ENCODE results near the gene NPEPL1.
"Not testable (repeated sequence)": the region's sequence is repeated elsewhere in the genome, so short reads cannot be mapped to it uniquely, and the experiment has no call there.

NPEPL1 gene

DNA sequence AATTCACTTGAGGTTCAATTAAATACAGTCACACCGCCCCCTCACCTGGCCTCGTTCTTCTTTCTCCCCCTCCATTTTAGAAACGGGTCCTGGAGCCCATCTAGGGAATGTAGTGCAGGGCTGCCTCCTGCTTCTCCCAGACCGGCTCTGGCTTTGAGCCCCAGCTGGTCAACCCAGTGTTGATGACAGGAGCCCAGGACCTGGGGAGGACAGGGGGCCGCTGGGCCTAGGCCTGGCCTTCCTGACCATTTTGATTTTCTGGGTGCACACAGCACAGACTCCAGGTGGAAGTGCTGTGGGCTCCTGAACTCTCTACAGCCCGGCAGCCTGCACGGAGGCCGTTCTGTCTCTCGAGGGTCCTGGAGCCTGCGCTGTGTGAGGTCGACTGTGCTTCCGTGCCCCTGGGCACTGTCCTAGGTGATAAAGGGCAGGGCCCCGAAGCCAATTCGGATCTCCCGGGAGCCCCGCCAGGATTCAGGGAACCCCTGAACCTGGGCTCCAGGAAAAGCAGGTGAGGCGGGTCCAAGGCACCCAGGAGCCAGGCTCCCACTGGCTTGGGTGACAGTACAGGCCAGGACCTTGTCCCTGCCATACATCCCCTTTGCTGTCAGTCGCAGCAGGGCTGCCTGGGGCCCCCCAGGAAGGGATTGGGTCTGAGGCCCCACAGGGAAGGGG is 23.3 kb downstream of the NPEPL1 start:
- DNase-seq, result no peak

DNA sequence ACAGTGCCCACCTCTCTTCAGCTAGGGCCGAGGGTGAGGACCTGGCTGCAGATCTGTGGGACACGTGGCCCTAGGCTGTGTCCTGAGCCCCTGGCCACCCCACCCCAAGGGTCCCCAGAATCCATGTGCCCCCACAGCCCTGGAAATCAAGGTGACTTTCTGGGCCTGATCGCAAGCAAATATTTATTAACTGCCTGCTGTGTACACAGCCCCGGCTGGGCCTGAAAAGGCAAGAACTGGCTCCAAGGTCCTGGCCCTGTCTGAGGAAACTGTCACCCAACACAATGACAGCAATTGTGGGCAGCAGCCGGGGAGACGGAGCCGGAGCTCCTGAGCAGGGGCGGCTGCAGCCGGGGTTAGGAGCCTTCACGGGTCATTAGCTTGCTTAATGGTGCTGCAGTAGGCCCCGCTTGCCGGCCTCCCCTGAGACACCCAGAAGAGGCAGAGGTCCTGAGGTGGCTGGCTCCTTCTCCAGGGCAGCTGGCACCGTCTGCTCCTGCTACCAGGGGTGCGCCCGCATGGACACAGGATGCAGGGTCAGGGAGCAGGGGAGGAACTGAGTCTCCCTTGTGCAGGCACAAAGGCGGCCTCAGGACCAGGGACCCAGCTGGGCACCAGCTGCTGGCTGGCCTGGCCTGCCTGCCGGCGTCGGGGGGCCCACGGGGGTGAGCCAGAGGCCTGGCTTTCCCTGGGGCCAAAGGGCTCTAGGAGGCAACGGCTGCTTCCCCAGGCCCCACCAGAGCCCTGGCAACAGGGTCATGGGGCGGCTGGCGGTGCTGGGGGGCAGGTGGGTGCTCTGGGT is 24.1 kb downstream of the NPEPL1 start:
- DNase-seq, result no peak

DNA sequence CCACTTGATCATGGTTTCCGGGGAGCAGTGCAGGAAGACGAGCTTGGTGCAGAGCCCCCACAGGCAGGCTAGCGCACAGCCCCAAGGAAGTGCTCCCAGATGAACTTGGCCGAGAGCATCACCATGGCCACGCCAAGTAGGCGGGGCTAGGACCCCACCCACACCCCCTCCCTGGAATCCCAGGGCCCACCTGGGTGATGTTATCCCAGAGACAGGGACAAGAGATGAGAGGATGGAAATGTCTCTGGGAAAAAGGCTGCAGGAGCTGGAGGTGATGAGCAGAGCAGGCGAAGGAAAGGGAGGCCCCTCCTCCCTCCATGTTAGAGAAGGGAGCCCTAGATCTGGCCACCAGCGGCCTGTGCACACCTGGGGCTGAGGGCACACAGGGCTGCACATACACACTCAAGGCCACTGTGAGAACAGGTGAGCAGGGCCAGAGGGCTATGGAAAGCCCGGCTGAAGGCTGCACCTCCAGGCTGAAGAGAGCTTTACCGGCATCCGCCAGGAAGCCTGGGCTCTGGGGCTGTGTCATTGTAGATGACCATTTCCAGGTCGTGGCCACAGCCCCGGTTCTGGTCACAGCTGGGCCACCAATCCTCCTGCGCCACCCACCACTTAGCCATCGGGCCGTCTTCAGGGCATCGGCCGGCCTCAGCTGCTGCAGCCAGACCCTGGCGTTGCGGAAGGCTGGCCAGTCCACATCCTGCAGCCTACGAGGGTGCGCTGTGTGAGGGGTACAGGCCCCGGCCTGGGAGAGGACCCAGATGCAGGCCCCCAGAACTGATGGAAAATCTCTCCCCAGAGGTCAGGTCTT is 24.9 kb downstream of the NPEPL1 start:
- no peak for DNase-seq

DNA sequence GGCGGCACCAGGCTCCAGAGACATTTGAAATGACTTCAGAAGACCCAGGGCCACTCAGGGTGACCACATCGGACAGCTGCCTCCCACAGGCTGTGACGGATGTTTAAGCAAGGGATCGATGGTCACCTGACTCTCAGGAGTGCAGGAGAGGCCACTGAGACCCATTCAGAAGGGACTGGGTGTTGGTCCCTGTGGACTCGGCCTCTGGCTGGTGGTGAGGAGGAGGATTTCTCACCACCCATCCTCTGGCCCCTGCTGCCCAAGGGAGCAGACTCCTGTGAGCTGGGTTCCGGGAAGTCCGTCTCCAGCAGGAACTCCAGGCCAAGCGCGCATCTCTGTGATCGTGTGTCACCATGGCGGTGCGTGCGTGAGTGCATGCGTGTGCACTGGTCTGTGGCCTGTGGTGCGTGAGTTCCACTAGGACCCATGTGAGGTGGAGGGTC is 25.5 kb downstream of the NPEPL1 start:
- no peak for DNase-seq

DNA sequence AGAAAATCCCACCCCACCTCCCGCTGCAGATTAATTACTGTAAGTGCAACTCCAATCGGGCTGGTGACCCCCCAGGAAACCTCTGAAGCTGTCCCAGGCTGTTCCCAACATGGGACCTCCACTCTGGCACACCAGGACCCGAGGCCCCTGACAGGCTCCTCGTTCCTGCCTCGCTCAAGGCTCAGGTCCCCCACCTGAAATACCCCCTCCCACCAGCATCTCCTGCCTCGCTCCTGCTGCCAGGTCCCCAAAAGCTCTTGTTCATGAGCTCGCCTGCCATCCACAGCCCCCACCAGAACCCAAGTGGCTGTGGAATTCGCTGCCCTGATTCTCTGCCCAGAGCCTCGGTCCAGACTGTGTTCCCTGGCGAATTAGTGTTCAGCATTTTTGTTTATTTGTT is 26.1 kb downstream of the NPEPL1 start:
- no peak for DNase-seq

DNA sequence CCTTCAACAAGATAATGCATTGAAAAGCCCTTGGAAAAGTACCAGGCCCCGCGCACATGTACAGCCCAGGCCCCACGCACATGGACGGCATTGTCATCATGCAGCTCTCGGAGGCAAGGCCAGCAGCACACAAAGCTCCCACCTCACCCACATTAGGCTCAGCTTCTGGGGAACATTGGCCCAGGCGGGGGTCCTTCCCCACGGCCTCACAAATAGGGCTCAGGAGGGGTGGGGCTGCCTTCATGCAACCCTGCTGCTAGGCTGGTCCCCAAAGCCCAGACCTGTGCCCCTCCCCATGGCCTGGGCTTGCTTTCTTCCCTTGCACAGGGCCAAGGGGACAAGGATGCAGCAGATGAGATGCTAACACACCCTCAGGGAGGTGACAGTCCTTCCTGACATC is 26.7 kb downstream of the NPEPL1 start:
- no peak for DNase-seq

DNA sequence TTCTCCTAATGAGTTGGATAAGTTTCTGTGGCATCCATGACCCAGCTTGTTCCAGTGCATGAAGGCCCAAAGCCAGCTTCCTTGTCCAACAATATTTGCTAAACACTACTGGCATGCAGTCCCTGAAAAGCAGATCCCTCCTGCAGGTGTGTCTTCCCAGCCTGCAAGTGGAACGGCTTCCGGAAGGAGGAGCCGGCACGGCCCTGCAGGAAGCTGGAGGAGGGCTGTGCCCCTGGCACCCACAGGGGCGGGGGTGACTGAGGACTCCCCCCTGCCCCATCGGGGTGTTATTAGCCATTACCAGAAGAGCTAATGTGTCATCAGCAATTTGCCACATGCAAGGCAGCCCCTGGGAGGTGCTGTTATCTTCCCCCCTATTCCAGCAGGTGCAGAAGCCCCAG is 27.4 kb downstream of the NPEPL1 start:
- DNase-seq, result no peak

DNA sequence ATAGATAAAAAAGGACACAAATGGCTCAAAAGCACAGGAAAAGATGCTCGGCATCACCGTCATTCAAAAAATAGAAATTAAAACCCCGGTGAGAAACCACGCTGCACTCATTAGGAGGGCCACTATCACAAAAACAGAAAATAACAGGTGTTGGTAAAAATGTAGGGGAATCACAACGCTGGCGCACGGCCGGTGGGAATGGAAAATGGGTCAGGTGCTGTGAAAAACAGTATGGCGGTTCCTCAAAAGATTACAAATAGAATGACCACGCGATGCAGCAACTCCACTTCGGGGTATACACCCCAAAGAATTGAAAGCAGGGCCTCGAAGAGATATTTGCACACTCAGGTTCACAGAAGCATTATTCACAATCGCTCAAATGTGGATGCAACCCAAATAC is 28.3 kb downstream of the NPEPL1 start:
- no peak for DNase-seq

DNA sequence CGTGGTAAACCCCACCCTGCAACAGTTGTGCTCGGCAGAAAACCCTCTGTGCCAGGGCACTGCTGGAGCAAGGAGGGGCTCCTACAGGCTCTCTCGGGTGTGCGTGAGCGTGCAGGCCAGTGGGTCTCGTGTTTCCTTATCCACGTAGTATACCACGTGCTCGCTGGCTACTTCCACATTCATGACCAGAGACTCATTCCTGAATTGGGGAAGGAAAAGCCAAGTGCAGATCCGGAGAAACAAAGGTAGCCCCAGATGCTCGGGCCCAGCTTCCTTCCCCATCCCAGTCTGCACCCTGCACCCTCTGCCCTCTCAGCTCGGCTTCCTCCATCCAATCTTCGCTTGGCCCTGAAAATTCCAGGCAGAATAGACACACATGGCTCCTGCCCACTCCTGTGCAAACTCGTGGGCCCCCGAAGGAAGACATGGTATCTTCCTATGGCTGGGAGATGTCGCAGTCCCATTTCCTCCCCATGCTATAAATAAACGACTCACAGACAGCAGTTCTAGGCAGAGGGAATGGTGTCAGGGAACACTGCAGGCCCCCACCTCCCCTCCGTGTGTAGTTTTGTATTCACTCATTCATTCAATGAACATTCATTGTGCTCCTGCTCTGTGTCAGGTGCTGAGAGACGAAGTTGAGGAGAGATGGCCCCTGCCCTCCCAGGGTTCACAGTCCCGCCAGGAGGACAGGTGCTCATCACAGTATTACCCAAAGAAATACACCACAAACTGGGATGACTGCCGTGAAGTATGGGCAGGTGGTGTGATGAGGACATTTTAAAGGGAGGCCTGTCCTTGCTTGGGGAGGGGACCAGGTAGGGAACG is 29.6 kb downstream of the NPEPL1 start:
- DNase-seq, result no peak

DNA sequence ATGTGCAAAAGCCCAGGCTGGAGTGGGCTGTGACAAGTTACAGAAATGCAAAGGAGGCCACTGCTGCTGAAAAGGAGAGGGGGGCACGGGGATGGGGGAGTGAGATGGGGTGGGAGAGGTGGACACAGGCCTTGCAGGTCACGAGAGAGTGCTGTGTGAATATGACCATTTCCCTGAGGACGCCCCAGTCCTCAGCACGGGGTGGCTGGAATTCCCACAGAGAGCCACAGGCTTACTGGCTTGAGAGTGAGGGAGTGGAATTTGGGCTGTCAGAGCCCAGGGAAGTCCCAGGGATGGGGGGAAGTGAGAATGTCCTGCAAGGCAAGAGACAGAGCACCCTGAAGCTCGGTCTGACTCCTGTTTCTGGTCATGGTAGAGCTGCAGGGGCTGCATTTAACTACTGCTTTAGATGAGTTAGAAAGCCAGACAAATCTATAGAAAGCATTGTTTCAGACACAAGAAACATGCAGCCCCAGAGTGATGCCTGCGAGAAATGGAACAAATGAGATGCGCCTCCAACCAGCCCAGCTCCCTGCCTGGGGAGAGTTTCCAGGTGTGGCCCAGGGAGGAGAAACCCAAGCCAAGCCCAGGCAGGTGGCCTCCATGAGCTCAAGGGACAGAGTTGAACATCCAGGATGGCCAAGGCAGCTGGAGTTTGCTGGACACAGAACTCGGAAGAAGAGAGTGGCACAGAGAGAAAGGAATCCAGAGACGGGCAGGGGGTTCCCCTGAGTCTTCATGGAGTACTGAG is 30.5 kb downstream of the NPEPL1 start:
- no peak for DNase-seq

DNA sequence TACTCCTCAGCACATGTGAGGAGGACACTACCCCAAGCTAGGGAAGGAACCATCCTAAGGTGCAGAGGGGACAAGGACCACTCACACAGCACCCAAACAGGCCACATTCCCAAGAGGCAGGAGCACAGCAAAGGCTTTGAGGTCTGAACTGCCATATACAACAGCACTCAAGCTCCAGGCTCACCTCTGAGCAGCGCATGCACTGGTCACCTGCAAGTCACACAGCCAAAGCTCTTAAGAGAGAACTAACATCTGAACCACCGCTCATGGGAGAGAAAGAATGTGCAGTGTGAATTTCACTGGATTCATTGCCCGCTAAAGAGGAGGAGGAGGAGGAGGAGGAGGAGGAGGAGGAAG is 31.0 kb downstream of the NPEPL1 start:
- DNase-seq, result no peak

DNA sequence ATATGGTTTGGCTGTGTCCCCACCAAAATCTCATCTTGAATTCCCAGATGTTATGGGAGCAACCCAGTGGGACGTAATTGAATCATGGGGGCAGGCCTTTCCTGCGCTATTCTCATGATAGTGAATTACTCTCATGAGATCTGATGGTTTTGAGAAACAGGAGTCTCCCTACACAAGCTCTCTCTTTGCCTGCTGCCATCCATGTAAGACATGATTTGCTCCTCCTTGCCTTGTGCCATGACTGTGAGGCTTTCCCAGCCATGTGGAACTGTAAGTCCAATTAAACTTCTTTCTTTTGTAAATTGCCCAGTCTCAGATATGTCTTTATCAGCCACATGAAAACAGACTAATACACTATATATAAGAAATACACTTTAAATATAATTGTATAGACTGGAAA is 33.6 kb downstream of the NPEPL1 start:
- DNase-seq, result not testable (repeated sequence)

DNA sequence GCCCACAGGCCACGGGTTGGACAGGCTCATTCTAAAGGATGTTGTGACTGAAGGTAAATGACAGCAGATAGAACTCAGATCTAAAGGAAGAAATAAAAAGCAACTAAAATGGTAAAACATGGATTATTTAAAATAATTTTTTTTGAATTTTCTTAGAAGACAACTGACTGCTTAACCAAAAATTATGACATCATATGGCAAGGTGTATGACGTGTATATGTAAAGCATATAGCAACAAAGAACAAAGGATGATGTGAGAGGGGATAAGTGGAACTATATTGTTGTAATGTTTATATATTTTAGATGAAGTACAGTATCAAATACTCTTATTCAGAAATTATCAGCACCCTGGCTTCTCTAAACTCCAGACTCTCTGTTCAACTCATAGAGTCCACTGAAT is 38.6 kb downstream of the NPEPL1 start:
- no peak for DNase-seq

DNA sequence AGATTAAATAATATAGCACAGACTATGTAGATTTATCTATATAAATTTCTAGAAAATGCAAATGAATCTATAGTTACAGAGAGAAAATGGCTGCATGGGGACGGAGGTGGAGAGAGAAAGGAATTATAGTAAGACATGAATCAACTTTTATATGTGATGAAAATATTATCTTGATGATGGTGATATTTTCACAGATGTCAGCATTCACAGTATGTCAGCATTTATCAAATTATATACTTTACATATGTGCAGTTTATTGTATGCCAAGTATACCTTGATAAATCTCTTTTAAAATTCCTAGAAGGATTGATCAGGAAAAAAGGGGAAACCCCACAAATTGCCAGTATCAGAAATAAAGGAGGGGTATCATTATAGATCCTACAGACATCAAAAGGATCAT is 44.6 kb downstream of the NPEPL1 start:
- no peak for DNase-seq

DNA sequence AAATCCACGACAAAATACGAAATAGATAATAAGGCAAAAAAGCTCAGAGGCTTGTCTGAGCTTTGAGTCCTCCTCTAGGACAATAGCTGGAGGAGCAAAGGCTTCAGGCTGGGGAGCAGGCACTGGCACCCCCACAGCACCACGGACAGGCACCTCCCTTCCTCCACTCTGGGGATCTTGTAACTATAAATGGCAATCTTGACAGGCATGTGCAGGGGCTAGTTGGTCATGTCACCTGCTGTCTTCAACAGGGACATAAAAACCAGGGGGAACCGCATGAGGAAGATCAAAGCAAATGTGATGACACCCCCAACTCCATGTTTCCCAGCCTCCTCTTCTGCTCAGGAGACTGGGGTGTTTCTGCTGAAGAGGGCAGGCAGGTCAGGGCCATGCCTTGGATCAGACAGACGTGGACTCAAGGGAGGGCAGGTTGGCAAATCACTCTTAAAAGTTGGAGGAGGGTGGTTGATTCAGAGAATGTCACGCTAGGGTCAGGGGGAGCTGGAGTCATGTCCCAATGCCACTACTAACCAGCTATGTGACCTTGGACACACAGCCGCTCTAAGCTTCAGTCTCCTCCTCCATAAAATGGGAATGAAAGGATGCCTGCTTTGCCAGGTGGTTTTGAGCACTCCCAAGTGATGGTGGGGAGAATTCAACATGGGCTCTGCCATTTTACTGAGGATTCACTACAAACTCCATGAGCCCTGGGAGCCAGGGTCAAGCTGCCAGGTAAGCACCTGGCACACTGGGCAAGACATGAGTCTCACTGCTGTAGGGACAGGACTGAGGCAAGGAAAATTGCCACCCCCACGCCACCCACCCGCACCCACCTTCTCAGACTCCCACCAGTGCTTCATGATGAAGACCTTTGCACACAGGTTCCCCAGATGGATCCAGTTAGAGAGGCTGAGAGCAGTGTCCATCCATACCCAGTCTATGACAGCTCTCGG is 48.0 kb downstream of the NPEPL1 start:
- no peak for DNase-seq

DNA sequence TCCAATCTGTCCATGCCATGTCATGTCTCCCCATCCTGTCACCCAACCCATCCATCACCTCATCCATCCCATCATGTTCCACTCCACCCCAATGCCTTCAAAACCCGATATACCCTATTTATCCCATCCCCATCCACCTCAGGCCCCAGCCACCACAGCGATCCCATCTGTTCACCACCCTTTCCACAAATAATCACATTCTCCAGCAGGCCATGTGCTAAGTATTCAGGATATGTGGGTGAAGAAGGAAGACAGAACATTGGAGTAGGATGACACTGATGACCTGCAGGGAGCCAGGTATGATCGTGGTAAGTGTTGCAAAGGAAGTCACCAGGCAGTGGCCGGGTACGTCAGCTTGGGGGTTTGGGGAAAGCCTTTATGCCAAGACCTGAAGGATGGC is 48.8 kb downstream of the NPEPL1 start:
- DNase-seq, result no peak

DNA sequence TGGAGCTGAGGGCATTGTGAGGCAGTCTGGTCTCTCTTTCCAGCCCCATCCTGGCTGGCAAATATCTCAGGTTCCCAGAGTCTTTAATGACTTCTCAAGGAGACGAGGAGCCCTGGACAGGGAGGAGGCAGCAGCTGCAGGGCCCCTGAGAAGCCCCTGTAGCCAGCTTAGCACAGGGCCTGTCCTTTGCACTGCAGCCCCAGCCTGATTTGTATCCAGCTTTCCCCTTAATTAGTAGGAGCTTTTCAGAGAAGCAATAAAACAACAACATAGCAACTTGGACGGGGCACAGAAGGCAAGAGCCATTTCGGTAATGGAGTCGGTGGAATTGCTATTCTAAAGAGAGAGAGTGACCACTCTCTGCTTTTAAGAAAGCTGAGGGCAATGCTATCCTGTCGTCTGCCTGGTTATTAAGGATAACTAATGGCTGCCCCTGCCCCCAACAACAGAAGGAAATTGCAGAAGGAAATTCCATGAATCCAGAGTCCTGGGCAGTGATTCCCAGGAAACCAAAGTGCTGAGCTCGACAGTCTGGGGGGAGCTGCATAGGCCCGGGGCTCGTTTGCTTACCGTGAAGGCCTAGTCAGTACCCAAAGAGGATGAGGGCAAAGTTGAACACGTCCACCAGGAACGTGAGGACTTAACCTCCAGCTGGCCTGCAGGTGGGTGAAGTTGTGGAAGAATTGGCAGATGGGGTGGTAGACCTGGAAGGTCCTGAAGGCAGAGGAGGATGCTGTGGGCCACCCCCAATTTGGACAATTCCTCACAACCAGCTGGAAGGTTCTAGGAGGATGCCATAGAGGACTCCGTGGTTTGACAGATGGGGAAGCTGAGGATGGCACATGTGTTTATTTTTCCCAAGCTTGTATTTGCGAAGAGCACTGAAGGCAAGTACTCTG is 50.3 kb downstream of the NPEPL1 start:
- DNase-seq, result no peak

DNA sequence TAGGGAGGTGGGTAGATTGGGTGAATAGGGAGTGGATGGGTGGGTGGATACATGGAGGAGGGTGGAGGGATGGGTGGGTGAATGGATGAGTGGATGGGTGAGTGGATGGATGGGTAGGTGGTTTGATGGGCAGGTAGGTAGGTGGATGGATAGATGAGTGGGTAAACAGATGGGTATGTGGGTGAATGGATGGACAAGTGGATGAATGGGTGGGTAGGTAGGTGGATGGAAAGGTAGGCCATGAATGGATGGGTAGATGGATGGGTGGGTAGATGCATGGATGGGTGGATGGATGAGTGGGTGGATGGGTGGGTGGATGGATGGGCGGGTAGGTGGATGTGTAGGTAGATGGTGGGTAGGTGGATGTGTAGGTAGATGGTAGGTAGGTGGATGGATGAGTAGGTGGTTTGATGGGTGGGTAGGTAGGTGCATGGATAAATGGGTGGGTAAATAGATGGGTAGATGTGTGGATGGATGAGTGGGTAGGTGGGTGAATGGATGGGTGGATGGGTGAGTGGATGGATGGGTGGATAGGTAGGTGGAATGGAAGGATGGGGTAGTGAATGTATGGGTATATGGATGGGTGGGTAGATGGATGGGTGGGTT is 51.4 kb downstream of the NPEPL1 start:
- no peak for DNase-seq

DNA sequence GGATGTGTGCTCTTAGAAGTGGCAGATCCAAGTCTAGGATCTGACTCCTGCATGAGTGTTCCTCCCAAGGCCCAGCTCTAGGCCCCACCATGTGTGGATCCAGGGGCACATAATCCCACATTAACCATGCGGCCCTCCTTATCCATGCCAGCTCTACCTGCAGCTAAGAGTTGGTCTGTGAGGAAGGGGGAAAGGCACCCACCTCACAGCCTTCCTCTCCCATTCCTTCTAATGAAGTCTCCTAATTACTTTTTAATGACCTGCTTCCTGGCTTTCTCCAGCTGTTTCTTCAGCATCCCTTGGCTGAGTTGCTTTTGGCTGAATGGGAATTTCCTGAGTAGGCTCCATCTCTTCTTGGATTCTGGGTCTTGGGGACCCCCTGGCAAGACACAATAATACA is 52.2 kb downstream of the NPEPL1 start:
- no peak for DNase-seq
